Transverse colon (tissue), 4 donors: ENCODE data around the gene MYO16. TPM values are rescaled to one million over a fixed set of nuclear protein-coding genes. Genes with fewer than 3 reads are reported as not detected.
"Not testable (repeated sequence)": the region's sequence is repeated elsewhere in the genome, so short reads cannot be mapped to it uniquely, and the experiment has no call there.

Experiments used
- DNase-seq: peaks from one replicate; pipeline ENCODE4 v3.0.0-alpha.2; 2019
- H3K27ac ChIP-seq, 4 donors: fragments of 200-600 bp; sonication (generic); 2 replicates each; pipeline ENCODE4 v1.5.1; 2016 to 2018; ENCODE audit warnings: inconsistent platforms in 4 of 4
- H3K27me3 ChIP-seq: fragments of 200-600 bp; sonication (generic); 2 replicates; pipeline ENCODE4 v1.5.1; 2017; ENCODE audit warnings: inconsistent platforms
- H3K36me3 ChIP-seq, 4 donors: fragments of 200-600 bp; sonication (generic); 2 replicates each; pipeline ENCODE4 v1.5.1; 2017 to 2019; ENCODE audit warnings: inconsistent platforms in 4 of 4
- H3K4me1 ChIP-seq, 4 donors: fragments of 200-600 bp; sonication (generic); 2 replicates each; pipeline ENCODE4 v1.5.1; 2017 to 2020; ENCODE audit warnings: inconsistent platforms in 4 of 4
- H3K4me3 ChIP-seq, 4 donors: fragments of 200-600 bp; sonication (generic); 1 replicate in 1 of 4; 2 replicates in 3 of 4; pipeline versions ENCODE4 v1.5.1 to v1.6.1; 2017 to 2019; ENCODE audit warnings: inconsistent platforms in 4 of 4
- H3K9me3 ChIP-seq, 2 donors: fragments of 200-600 bp; sonication (generic); 2 replicates each; pipeline ENCODE4 v1.5.1; 2017 to 2019; ENCODE audit warnings: inconsistent platforms in 2 of 2
- EP300 ChIP-seq: sonication (generic); formaldehyde crosslinking; IDR thresholded peaks from one replicate; pipeline ENCODE4 v1.6.1; 2017; ENCODE audit warnings: antibody characterized with exemption, low read depth
- POLR2A ChIP-seq: fragments of 450-650 bp; IDR thresholded peaks from one replicate; pipeline ENCODE4 v1.6.1; 2016; ENCODE audit warnings: antibody characterized with exemption, mild to moderate bottlenecking, moderate library complexity
- POLR2AphosphoS5 ChIP-seq, 3 donors: sonication (generic); formaldehyde crosslinking; IDR thresholded peaks; one replicate each; pipeline ENCODE4 v1.6.1; 2016; ENCODE audit warnings: antibody characterized with exemption in 3 of 3
- WGBS, 2 donors: methylation state at CpG; one replicate each; pipeline ENCODE4 v1.1.5; 2018; ENCODE audit warnings: low coverage in 1 of 2; 5-methylcytosine and 5-hydroxymethylcytosine counted together
- in situ Hi-C, 4 donors: fragments of 200-750 bp; cut with MboI; loops; one replicate each; pipeline versions ENCODE4 v1.15.0 to v1.15.1; 2017; ENCODE audit warnings: low sequenced_read_pairs in 3 of 4, low pct_ligation_motif_present in 1 of 4, low pct_unique_long_range_greater_than_20kb in 1 of 4
- intact Hi-C: fragments of 100-400 bp; cut with DNase I; formaldehyde crosslinking; loops from one replicate; pipeline ENCODE4 v1.15.1; 2023; ENCODE audit warnings: low total_unique reads
- total RNA-seq, 4 donors: library from RNA; depleted of rRNA; stranded (reverse); fragments of >200 nt; gene quantifications; one replicate each; pipeline ENCODE4 v1.1.0, GENCODE V29; 2016
- TF ChIP-seq, protein P1 (sequence below), 5 experiments: fragments of 200-600 bp in 3 of 5; fragments of 450-650 bp in 2 of 5; sonication (generic) in 3 of 5; IDR thresholded peaks; 1 replicate in 2 of 5; 2 replicates in 3 of 5; pipeline ENCODE4 v1.5.1; 2016 to 2017; ENCODE audit warnings: antibody characterized with exemption in 5 of 5, inconsistent platforms in 3 of 5, mild to moderate bottlenecking in 2 of 5, moderate library complexity in 1 of 5

The MYO16 gene
- total RNA-seq, 4 donors from 2014 or later, result under 0.01 to 3.4 TPM; not detected in 2

DNA sequence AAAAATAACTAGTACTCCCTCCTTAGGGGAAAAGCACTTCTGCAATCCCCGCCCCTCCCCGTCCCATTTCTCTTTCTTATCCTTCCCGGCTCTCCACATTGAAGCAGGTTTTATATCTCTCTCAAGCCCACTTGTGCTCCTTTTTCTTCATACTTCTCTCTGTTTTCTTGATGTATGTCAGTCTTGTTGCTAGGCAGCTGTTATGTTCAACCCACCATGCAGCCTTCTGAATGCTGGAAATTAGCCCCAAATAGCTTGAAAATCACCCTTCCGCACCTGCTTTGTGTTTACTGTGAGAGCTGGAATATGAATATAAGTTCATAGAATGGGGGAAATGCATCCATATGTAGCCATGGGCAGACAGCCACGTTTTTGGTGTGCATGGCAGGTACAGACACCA lies 461.4 kb downstream of the MYO16 start:
- Histone ChIP-seq H3K27ac (no peak overlapping the region), H3K36me3 (no peaks in the 10 kb centered on the region), H3K4me3 (no peak overlapping the region), H3K9me3 (no peaks in the 10 kb centered on the region), H3K27me3 (no peaks in the 10 kb centered on the region), H3K4me1 (no peaks in the 10 kb centered on the region)
- WGBS, 2 donors, result 61 to 75% methylated on average over 5 of the region's 5 CpGs
- TF ChIP-seq EP300, result no peak
- no peak for TF ChIP-seq POLR2A
- no peak for TF ChIP-seq POLR2AphosphoS5 (IDR thresholded peaks at IDR 0.05)
- TF ChIP-seq, protein P1, sequence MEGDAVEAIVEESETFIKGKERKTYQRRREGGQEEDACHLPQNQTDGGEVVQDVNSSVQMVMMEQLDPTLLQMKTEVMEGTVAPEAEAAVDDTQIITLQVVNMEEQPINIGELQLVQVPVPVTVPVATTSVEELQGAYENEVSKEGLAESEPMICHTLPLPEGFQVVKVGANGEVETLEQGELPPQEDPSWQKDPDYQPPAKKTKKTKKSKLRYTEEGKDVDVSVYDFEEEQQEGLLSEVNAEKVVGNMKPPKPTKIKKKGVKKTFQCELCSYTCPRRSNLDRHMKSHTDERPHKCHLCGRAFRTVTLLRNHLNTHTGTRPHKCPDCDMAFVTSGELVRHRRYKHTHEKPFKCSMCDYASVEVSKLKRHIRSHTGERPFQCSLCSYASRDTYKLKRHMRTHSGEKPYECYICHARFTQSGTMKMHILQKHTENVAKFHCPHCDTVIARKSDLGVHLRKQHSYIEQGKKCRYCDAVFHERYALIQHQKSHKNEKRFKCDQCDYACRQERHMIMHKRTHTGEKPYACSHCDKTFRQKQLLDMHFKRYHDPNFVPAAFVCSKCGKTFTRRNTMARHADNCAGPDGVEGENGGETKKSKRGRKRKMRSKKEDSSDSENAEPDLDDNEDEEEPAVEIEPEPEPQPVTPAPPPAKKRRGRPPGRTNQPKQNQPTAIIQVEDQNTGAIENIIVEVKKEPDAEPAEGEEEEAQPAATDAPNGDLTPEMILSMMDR (IDR thresholded peaks at IDR 0.05), result no peak
- intact Hi-C loops (no loop called here), in situ Hi-C loops (no loop called here)
- DNase-seq, result no peak

DNA sequence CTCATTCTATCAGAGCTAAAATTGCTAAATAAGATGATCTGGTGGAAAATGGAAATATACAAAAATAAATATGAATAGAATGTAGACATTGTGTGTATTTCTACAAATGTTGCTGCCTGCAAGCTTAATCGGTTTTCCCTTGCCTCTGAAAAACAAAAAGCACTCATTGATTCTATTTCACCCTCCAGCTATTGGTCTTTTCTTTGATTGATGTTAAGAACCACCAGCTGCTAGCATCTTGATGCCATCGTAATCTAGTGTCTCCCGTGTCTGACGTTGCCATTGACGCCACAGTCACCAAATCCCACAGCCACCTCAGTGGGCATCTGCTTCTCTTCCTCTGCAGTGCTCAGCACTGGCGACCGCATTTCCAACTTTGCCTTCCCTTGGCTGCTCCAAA lies 461.8 kb downstream of the MYO16 start:
- Histone ChIP-seq H3K27ac (no peak overlapping the region), H3K36me3 (no peaks in the 10 kb centered on the region), H3K4me1 (no peaks in the 10 kb centered on the region), H3K4me3 (no peak overlapping the region), H3K27me3 (no peaks in the 10 kb centered on the region), H3K9me3 (no peaks in the 10 kb centered on the region)
- in situ Hi-C loops (no loop called here), intact Hi-C loops (no loop called here)
- DNase-seq, result no peak
- TF ChIP-seq, protein P1 (IDR thresholded peaks at IDR 0.05), result no peak
- TF ChIP-seq POLR2AphosphoS5 (IDR thresholded peaks at IDR 0.05) (no peak), POLR2A (no peak), EP300 (no peak)
- WGBS, 2 donors, result 86 to 89% methylated on average over 7 of the region's 7 CpGs

DNA sequence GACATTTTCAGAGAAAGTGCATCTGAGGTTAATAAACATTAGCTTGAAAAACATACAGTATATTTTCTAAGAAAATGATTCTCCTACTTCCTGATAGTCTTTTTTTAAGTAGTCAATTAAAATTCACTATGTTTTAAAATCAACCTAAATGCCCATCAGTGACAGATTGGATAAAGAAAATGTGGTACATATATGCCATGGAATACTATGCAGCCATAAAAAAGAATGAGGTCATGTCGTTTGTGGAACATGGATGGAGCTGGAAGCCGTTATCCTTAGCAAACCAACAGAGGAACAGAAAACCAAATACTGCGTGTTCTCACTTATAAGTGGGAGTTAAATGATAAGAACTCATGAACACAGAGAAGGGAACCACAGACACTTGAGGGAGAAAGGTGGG lies 462.8 kb downstream of the MYO16 start:
- H3K27ac ChIP-seq, H3K4me1 ChIP-seq, DNase-seq, in situ Hi-C loops, H3K27me3 ChIP-seq, H3K36me3 ChIP-seq, H3K9me3 ChIP-seq, H3K4me3 ChIP-seq, intact Hi-C loops: not testable (repeated sequence)
- WGBS, 2 donors, result 74 to 75% methylated on average over 3 of the region's 3 CpGs

GRCh38 chr13:109093998-109094397 lies 464.6 kb downstream of the MYO16 start:
- in situ Hi-C loops, result no loop called here
- intact Hi-C loops, result no loop called here
- no peaks in the 10 kb centered on the region for H3K4me1 ChIP-seq

DNA sequence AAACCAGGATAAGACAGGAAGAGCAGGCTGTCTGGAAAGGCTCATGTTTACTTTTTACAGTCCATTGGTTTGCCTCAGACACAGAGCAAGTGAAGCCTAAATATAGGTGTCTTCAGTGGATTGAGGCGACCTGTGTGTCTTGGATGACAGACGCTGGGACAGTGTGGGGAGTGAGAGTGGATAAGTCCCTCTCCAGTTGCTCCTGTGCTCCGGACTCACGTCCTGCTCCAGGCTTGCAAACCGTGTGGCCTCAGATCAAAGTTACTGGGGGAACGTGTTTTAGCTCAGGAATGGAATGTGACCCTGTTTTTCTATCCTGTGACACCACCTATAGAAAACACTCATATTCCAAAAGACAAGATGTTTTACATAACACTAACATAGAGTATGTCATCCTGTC lies 465.7 kb downstream of the MYO16 start:
- TF ChIP-seq POLR2A (no peak), POLR2AphosphoS5 (IDR thresholded peaks at IDR 0.05) (no peak), EP300 (no peak)
- TF ChIP-seq, protein P1 (IDR thresholded peaks at IDR 0.05), result no peak
- 50 to 89% methylated on average over 3 to 6 of the region's 6 CpGs for WGBS, 2 donors
- no peak for DNase-seq

More at GRCh38 chr13:109093998-109094397, 464.6 kb downstream of the MYO16 start:
- Histone ChIP-seq H3K27ac (no peak overlapping the region), H3K36me3 (no peaks in the 10 kb centered on the region), H3K4me3 (no peak overlapping the region), H3K27me3 (no peaks in the 10 kb centered on the region), H3K9me3 (no peaks in the 10 kb centered on the region)
- 31 to 54% methylated on average over 2 of the region's 2 CpGs for WGBS, 2 donors
- no peak for DNase-seq
- no peak for TF ChIP-seq POLR2A
- no peak for TF ChIP-seq POLR2AphosphoS5 (IDR thresholded peaks at IDR 0.05)
- no peak for TF ChIP-seq EP300
- TF ChIP-seq, protein P1 (IDR thresholded peaks at IDR 0.05), result no peak

More for the DNA sequence above, 465.7 kb downstream of the MYO16 start:
- H3K4me1 ChIP-seq, result no peaks in the 10 kb centered on the region
- no peaks in the 10 kb centered on the region for H3K9me3 ChIP-seq
- intact Hi-C loops, result no loop called here
- H3K27ac ChIP-seq, result no peak overlapping the region
- H3K27me3 ChIP-seq, result no peaks in the 10 kb centered on the region
- in situ Hi-C loops, result no loop called here
- no peaks in the 10 kb centered on the region for H3K36me3 ChIP-seq
- no peak overlapping the region for H3K4me3 ChIP-seq
